ENCODE measurements around the gene FAM53A.

The FAM53A gene, protein sequence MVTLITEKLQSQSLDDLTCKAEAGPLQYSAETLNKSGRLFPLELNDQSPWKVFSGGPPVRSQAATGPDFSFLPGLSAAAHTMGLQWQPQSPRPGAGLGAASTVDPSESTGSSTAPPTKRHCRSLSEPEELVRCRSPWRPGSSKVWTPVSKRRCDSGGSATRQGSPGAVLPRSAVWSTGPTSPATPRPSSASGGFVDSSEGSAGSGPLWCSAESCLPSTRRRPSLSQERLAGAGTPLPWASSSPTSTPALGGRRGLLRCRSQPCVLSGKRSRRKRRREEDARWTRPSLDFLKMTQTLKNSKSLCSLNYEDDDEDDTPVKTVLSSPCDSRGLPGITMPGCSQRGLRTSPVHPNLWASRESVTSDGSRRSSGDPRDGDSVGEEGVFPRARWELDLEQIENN

DNA sequence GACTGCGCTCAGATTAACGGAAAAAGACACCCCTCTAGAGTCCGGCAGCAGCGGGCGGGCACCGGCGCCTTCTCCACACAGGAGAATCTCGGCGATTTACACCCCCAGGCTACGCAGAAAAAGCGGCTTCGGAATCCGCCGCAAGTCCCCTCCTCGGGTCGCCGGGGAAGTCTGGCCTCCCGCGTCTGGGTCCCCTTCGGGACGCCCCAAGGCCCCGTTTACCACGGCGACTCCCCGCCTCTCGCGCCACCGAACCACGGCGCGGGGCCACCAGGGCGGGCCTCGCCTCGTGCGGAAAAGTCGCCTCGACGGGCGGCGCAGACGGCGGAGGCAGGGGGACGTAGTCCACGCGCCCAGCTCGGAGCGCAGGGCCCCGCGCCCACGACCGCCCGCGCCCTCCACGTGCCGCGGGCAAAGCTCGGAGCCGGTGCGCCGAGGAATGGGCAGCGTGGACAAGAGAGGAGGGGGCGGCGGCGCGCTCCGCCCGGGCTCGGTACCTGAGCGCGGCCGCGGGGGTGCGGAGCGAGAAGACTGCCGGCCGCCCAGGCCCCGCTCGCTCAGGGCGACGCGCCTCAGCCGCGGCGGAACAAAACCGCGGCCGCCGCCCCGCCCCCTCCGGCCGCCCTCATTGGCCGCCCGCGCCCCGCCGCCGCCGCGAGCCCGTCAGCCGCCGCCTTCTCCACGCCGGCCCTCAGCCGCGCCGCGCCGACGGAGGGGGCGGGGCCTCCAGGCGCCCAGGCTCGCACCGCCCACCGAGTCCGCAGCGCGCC is at the start of gene FAM53A:
TSS of gene FAM53A (minus strand) at position 578 of the 770 bp plus-strand sequence. CDS start 15,572 bp downstream, outside the sequence.
- peak; percentile 2 to 92 for DNase-seq (ENCODE audit: low read depth in 2 of 2)

DNA sequence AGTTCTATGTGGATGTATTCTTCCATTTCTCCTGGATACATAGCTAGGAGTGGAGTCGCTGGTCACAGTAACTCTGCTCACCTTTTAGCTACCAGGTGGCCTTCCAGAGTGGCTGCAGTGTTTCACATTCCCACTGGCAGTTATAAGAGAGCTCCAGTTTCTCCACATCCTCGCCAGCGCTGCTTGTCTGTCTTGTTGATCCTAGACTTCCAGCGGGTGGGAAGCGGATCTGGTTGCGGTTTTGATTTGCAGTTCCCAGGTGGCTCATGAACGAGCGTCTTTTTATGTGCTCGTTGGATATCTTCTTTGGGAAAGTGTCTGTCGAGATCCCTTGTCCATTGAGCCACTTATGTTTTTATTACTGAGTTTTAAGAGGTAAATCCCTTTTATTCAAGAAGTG is 48.8 kb upstream of the FAM53A start:
- DNase-seq (ENCODE audit: low read depth in 2 of 2) = no peak

DNA sequence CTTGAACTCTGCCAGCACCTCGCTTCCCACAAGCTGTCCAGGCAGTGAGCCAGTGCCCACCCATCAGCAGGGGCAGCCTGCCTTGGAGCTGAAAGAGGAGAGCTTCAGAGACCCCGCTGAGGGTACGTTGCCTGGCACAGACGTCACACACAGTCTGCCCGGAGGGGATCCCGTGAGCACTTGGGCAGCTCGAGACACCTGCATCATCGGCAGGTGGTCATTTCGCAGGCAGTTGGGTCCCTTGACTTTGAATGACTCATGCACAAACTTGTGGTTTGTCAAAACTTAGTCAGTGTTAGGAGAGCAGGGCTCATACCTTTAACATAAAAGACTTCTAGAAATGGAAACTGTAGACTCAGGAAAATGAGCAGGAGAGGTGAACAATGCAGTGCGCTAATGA is 47.1 kb upstream of the FAM53A start:
- DNase-seq (ENCODE audit: low read depth in 2 of 2) = no peak

DNA sequence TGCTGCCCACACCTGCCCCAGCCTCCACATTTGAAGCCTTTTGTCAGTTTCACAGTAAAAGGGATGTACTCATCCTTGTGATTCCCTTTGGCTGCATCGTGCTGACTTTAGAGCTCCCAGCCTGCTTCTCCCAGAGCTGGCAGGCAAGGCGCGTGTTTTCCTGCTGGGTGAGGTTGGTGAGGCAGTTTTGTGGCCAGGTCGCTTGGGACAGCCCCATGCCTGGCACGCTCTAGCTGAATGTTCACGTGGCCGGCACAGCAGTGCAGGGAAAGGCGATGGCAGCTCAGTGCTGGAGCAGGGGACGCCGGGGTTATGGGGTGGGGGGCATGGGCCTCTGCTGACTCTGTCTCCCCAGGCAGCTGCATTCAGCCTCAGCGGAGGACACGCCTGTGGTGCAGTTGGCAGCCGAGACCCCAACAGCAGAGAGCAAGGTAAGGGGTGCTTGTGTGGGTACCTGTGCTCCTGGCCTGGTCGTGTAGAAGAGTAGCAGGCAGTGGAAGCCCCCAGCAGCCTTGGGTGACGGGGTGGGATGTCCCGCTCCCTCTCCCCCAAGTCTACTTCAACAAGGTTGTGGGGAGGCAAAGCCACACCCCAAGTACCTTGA is 46.5 kb upstream of the FAM53A start:
- no peak for DNase-seq (ENCODE audit: low read depth in 2 of 2)

DNA sequence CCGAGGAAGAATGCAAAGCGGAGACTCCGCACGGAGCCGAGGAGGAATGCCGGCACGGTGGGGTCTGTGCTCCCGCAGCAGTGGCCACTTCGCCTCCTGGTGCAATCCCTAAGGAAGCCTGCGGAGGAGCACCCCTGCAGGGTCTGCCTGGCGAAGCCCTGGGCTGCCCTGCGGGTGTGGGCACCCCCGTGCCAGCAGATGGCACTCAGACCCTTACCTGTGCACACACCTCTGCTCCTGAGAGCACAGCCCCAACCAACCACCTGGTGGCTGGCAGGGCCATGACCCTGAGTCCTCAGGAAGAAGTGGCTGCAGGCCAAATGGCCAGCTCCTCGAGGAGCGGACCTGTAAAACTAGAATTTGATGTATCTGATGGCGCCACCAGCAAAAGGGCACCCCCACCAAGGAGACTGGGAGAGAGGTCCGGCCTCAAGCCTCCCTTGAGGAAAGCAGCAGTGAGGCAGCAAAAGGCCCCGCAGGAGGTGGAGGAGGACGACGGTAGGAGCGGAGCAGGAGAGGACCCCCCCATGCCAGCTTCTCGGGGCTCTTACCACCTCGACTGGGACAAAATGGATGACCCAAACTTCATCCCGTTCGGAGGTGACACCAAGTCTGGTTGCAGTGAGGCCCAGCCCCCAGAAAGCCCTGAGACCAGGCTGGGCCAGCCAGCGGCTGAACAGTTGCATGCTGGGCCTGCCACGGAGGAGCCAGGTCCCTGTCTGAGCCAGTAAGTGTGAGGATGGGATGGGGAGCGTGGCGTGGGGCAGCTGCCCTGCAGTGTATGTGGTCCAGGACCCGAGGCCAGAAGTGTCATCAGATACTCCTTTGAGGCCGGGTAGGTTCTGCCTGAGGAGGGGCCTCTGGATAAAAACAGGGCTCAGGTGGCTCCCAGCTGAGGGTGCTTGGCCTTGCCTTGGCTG is 44.2 kb upstream of the FAM53A start:
- DNase-seq (ENCODE audit: low read depth in 2 of 2) = no peak

DNA sequence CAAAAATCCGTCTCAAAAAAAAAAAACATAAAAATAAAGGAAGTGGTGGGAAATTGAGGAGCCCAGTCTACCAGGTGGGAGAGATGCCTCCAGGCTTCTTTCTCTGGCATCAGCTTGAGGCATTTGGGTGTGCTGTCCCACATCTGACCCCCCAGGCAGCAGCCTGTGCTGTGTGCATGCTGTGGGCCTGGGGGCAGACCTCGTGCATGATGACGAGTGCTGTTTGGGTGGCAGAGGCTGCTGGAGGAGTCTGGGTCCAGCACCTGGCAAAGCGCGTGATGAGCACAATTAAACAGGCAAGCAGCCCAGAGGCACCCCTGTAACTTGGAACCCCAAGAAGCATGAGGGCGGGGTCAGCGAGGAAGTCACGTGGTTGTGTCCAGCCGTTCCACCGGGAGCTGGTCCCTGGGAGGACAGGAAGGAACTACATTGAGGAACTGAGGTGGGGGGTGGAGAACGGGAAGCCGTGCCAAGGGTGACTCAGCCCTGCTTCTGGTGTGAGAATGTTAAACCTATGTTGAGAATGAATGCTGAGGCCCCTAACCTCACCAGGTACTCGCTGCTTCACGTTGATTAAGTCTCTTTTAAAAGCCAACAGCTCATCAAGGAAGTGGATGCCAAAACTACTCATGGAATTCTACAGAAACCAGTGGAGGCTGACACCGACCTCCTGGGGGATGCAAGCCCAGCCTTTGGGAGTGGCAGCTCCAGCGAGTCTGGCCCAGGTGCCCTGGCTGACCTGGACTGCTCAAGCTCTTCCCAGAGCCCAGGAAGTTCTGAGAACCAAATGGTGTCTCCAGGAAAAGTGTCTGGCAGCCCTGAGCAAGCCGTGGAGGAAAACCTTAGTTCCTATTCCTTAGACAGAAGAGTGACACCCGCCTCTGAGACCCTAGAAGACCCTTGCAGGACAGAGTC is 43.3 kb upstream of the FAM53A start:
- DNase-seq (ENCODE audit: low read depth in 2 of 2) = no peak

DNA sequence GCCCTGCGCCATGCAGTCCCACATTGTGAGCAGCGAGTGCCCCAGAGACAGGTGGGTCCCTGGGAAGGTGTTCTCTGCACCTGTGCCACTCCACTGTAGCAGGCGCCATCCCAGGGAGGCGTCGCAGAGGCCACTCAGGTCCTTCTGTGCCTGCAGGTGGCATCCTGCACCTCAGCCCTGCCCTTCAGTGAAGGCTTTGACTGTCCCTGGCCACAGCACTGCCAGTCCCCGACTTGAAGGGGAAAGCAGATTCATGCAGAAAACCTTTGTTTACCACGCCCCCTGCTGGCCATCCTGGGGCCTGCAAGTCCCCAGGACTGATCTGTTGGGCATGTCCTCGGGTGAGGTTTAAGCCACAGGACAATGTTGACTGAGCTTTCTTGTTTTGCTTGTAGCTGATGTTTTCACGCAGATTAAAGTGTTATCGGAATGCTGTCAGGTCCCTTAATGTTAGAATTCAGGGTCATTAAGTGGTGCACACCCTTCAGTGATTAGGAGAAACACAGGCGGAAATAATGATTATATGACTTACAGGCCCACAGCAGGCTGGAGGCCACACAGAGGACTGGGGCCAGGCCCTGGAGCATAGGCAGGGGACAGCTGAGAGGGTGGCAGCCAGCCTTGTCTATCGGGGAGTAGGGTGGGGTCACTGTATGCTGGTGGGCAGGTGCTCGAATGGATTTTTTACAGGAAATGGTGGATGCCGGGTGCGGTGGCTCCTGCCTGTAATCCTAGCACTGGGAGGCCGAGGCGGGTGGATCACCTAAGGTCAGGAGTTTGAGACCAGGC is 42.2 kb upstream of the FAM53A start:
- DNase-seq (ENCODE audit: low read depth in 2 of 2) = peak; percentile 76 to 81

DNA sequence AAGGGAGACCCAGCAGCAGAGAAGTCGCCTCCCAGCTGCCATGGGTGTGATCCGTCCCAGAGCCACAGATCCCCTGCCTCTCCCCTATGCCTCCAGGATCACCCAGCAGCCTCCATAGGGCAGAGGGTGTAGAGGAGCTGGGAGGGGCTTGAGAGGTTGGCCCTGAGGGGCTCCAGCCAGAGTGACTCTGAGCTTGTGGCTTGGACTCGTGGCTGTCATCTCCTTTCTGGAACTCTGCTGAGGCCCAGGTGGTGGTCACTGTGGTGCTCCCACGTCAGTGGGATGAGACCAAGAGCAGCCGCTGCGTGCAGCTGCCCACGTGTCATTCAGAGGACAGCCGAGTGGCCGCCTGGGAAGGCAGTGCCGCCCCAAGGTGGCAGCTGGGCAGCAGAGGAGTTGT is 41.4 kb upstream of the FAM53A start:
- DNase-seq (ENCODE audit: low read depth in 2 of 2) = no peak

DNA sequence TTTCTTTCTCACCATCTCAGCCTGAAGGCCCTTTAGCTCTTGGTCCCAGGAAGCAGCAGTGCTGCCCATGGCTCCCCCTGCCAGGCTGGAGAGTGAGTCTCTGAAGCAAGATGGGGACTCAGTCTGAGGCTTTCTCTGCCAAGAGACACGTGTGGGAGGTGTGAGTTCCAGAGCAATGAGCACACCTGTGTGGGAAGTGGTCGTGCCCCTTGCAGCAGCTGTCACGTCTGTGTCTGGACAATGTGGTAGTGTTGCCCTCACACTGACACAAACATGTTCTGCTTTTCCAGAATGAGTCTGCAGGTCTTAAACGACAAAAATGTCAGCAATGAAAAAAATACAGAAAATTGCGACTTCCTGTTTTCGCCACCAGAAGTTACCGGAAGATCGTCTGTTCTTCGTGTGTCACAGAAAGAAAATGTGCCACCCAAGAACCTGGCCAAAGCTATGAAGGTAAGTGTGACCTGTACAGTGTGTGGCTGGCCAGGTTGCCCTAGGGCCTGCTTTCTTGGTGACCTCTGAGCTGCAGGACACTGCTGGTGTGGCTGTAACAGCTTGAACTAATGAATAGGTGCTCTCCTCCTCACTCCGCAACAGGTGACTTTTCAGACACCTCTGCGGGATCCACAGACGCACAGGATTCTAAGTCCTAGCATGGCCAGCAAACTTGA is 39.2 kb upstream of the FAM53A start:
- peak in 1 of 2 donors; percentile 30 for DNase-seq (ENCODE audit: low read depth in 2 of 2)

DNA sequence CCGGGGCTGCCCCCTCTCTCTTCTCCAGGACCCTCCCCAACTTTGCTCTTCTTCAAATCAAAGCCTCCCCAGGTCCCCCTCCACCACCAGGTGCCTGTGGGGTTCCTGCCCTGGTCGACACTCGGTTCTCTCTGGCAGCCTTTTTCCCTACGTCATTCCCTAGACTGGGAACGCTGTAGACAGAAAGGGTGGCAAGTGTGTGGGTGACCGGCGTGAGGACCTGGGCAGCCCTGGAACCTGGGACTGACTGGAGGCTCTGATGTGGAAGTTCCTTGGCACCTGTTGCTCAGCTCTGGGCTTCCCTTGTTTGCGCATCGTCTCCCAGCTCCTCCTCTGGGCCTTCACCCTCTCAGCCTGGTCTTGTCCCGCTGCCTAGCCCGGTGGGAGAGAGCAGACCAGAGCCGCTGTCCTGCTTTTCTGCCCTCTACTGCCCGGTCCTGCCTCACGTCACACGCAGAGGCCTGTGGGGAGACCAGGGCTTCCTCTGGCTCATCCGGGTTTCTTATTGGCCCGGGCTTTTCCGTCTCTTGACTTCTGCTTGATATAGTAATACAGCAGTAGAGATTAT is 38.5 kb upstream of the FAM53A start:
- no peak for DNase-seq (ENCODE audit: low read depth in 2 of 2)

DNA sequence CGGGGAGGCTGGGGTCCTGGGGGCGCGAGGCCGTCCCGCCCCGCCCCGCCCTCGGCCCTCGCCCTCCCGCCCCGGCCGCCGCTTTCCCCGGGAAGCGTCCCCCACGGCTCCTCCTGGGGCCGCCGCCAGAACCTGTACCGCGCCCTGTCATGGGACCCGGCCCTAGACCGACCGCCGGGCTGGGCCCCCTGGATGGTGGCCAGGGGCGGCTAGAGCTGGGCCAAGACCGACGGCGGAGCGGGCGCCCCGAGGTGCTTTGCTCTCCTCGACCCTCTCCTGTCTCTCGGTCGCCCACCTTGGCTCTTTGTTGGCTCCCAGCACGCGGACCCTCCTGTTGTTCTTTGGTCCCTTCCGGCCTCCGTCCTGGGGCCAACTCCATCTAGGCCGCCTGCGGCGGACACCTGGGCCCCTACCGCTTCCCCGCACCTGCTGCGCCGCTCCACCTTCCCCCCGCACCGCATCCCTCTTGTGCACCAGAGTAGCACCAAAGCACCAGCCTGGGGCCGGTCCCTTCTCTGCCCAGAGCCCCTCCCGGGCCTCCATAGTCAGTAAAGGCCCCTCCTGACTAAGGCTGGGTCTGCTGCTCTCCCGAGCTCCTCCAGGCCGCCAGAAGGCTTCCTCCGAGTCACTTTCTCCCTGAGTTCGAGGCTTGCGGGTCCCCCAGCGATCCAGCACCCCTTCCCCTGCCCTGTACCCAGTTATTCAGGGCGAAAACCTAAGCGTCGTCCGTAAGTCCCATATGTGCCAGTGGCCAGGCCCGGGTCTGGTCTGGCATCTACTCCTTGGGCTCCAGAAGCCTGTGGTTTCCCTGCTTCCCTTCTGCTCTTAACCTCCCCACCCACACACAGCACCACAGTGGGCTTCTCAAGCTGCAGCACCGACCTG is 37.8 kb upstream of the FAM53A start:
- no peak for DNase-seq (ENCODE audit: low read depth in 2 of 2)

DNA sequence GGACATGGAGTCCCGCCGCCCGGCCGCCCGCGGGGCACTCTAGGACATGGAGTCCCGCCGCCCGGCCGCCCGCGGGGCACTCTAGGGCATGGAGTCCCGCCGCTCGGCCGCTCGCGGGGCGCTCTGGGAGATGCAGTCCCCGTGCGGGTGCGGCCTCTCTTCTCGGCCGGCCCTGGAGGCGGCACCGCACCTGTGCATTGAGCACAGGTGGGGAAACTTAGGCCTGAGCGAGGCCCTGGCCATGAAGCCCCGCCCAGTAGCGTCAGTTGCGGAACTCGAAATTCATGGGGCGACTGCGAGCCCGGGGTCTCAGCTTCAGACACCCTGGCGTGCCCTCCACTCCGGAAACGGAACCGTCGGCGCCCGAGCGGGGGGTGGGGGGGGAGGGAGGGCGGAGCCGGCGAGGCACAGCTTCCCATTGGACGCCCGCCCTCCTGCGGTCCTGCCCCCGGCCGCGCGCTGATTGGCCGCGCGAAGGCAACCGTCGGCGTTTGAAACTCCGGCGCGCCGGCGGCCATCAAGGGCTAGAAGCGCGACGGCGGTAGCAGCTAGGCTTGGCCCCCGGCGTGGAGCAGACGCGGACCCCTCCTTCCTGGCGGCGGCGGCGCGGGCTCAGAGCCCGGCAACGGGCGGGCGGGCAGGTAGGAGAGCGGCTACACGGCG is 37.0 kb upstream of the FAM53A start, which contains the start of the genes TACC3 and TMEM129:
TSS of gene TACC3 (plus strand) at position 519 of the 663 bp plus-strand sequence. CDS start 1,901 bp downstream, outside the sequence.
TSS of gene TMEM129 (minus strand) at position 321 of the 663 bp plus-strand sequence. CDS start 486 bp downstream, outside the sequence.
- peak; percentile 88 to 91 for DNase-seq (ENCODE audit: low read depth in 2 of 2)

DNA sequence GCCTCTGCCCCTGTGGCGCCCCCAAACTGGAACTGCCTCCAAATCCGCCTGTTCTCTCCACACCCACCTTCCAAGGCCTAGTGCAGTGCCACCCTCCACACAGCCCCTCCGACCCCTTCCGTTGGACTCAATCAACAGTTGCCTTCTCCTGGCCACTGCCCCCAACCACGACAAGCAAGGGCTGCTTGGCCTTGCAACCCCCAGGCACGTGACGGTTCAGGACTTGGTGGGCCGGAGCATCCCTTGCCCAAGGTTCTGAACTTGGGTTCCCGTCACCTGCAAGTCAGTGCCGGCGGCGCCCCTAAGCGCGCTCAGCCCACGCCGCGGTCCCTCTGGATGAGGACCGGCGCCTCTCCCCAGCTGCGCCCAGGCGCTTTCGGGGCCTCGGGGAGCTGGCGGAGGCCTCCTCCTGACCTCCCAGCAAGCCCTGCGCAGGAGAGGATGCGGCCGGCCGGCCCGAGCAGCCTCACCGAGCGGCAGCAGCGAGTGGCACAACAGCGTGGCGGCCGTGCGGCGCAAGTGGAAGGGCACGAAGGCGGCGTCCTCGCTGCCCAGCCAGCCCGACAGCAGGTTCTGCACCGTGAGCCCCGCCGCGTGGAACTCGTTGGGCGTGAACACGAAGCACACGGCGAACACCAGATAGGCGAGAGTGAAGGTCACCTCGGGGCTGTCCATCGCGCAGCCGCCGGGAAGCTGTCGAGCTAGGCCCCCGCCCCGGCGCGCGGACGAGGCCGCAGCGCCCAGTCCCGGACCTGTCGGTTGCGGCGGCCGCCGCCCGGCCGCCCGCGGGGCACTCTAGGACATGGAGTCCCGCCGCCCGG is 36.3 kb upstream of the FAM53A start:
- peak in 1 of 2 donors; percentile 27 for DNase-seq (ENCODE audit: low read depth in 2 of 2)

DNA sequence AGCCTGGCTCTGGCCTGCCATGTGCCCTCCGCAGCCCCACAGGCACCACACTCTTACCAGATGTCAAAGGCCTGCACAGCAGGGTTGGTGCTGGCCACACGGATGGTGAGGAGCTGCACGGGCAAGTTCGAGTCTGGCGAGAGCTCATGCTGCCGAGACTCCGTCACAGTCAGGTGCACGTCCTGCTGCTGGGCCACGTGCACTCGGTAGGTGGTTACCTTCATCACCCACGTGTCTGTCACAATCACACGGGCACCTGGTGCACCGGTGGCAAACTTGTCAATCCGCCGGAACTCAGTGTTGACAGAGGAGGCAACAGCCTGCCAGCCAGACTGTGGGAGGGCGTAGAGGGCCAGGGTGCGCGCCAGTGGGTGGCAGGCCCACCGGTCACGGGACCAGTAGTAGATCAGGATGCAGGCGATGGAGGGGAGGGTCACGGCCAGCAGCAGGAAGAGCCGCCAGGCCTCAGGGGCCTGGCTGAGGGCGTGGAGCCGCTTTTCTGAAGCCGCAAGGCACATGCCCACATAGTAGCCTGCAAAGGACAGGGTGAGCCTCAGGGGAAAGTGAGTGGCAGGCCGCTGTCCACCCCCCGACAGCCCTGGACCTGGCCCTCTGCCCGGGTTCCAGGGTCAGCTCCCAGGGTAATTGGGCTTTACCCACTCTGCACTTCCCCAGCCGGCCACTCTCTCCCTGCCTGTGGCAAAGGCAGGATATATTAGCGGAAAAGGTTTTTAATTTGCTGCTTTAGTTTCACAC is 34.2 kb upstream of the FAM53A start:
- DNase-seq (ENCODE audit: low read depth in 2 of 2) = no peak

Measured in stimulated activated CD8-positive, alpha-beta memory T cell treated with anti-CD3 and anti-CD28 coated beads, Interleukin-7, amount 100 ng/mL, for 4 hours (primary cell).